ENCODE data around the gene BMPR1A. TPM values are rescaled to one million over a fixed set of nuclear protein-coding genes. Genes with fewer than 3 reads are reported as not detected.

BMPR1A gene
- total and polyA plus RNA-seq, 2 of the 13 experiments (the other 11 are each of a cell fraction or from before 2014, with no cell fraction given): 17.8 to 44.2 TPM

DNA sequence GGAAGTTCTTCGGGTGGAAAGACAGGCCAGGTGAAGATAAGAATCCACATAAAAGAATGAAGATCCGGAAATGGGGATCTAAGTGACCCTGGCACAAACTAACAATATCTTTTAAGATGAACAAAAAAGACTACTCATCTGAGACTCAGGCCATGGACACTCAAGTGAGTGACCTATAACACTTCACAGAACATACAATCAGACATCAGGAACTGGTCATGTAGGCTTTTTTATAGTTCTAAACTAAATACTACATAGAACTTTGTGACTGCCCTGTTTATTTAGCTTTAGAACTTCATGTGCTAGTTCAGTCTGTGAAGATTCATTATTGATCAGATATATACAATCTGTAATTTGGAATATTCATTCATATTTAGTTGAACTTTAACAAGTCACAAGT is 148.2 kb downstream of the BMPR1A start (continued):
- TF ChIP-seq, protein P1, sequence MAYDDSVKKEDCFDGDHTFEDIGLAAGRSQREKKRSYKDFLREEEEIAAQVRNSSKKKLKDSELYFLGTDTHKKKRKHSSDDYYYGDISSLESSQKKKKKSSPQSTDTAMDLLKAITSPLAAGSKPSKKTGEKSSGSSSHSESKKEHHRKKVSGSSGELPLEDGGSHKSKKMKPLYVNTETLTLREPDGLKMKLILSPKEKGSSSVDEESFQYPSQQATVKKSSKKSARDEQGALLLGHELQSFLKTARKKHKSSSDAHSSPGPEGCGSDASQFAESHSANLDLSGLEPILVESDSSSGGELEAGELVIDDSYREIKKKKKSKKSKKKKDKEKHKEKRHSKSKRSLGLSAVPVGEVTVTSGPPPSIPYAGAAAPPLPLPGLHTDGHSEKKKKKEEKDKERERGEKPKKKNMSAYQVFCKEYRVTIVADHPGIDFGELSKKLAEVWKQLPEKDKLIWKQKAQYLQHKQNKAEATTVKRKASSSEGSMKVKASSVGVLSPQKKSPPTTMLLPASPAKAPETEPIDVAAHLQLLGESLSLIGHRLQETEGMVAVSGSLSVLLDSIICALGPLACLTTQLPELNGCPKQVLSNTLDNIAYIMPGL (CRISPR knock-in tag; IDR thresholded peaks at IDR 0.05; ENCODE audit: borderline replicate concordance in 1 of 2, low read depth in 1 of 2): no peak
- TF ChIP-seq HOXA9 (CRISPR knock-in tag; IDR thresholded peaks at IDR 0.05; ENCODE audit: borderline replicate concordance) (no peak), ZNF24 (IDR thresholded peaks at IDR 0.05) (no peak), ZMYM4 (CRISPR knock-in tag; IDR thresholded peaks at IDR 0.05) (no peak), SP1 (IDR thresholded peaks at IDR 0.05) (no peak), SP1 (CRISPR knock-in tag; IDR thresholded peaks at IDR 0.05) (no peak), ZNF546 (CRISPR knock-in tag; conservative IDR thresholded peaks at IDR 0.05) (no peak), MATR3 (CRISPR knock-in tag; IDR thresholded peaks at IDR 0.05) (no peak), ZBTB38 (CRISPR knock-in tag; IDR thresholded peaks at IDR 0.05) (no peak), HNRNPK (IDR thresholded peaks at IDR 0.05; ENCODE audit: low read depth, low read length, poor library complexity, severe bottlenecking) (no peak)

DNA sequence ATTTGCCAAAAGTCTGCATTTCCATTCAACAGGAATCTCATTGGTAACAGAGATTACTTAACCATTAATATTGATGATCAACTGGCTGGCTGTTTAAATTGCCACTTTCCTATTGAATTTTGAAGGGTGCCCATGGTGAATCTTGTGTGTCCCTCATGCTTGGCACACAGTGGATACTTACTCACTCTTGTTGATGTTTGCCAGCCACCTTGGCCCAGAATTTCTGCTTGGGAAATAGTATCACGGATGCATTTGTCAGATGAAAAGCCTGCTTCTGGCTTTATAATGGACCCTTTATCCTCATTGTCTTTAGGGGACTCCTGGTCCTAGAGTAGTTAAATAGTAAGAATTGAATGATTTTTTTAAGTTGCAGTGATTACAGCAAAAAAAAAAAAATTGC is 149.0 kb downstream of the BMPR1A start:
- Histone ChIP-seq H3K9ac (ENCODE audit: insufficient read depth, low read depth, low read length) (no peak overlapping the region), H3K4me2 (ENCODE audit: low read depth, low read length) (no peak overlapping the region), H2AFZ (ENCODE audit: low read length) (no peak overlapping the region), H3K4me1 (ENCODE audit: insufficient read depth, low read length) (no peaks in the 10 kb centered on the region), H3K27ac (ENCODE audit: extremely low read length, insufficient read depth, low read length) (no peak overlapping the region), H3K27me3 (ENCODE audit: control insufficient read depth in 1 of 2, insufficient read depth in 2 of 2, low read length in 2 of 2) (no peaks in the 10 kb centered on the region), H3K4me3 (replicated peaks in 1 of 3; ENCODE audit: insufficient read depth in 1 of 3, low read depth in 2 of 3, low read length in 3 of 3) (no peak overlapping the region), H3K9me3 (ENCODE audit: low read length) (no peaks in the 10 kb centered on the region), H3K79me2 (ENCODE audit: insufficient read depth, low read length) (no peaks in the 10 kb centered on the region), H3K36me3 (replicated peaks in 1 of 2; ENCODE audit: control insufficient read depth in 1 of 2, insufficient read depth in 2 of 2, low read length in 2 of 2) (peaks cover 11 to 53% of the 10 kb centered on the region in 2 experiments), H4K20me1 (ENCODE audit: insufficient read depth, low read length) (no peaks in the 10 kb centered on the region)
- FAIRE-seq (no peak), ATAC-seq (no peak), DNase-seq (ENCODE audit: low spot score) (no peak)
- 94% methylated on average over 1 of the region's 1 CpG for WGBS (ENCODE audit: low lambda C conversion rate)
- intact Hi-C loops (cut with micrococcal nuclease; ENCODE audit: unreplicated experiment) (no loop called here), in situ Hi-C loops (cut with HindIII; ENCODE audit: extremely low pct_ligation_motif_present, low pct_unique_long_range_greater_than_20kb) (no loop called here)
- ChIA-PET CTCF (ENCODE audit: low intra/inter-chr PET ratio, low total read pairs) (no interaction called here), POLR2A (no interaction called here)
- no peak for TF ChIP-seq KAT8 (CRISPR knock-in tag; IDR thresholded peaks at IDR 0.05)
- TF ChIP-seq NRL (CRISPR knock-in tag; IDR thresholded peaks at IDR 0.05; ENCODE audit: borderline replicate concordance): no peak
- no peak for TF ChIP-seq CCDC6 (CRISPR knock-in tag; IDR thresholded peaks at IDR 0.05)
- no peak for TF ChIP-seq NR2C2 (CRISPR knock-in tag; IDR thresholded peaks at IDR 0.05; ENCODE audit: borderline replicate concordance)
- TF ChIP-seq RCOR2 (CRISPR knock-in tag; IDR thresholded peaks at IDR 0.05): no peak
- TF ChIP-seq ZSCAN21 (CRISPR knock-in tag; IDR thresholded peaks at IDR 0.05; ENCODE audit: borderline replicate concordance): no peak
- TF ChIP-seq SRSF1 (optimal IDR thresholded peaks at IDR 0.05; ENCODE audit: low read depth, low read length): no peak
- TF ChIP-seq, protein P2, sequence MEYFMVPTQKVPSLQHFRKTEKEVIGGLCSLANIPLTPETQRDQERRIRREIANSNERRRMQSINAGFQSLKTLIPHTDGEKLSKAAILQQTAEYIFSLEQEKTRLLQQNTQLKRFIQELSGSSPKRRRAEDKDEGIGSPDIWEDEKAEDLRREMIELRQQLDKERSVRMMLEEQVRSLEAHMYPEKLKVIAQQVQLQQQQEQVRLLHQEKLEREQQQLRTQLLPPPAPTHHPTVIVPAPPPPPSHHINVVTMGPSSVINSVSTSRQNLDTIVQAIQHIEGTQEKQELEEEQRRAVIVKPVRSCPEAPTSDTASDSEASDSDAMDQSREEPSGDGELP (IDR thresholded peaks at IDR 0.05; ENCODE audit: borderline replicate concordance, low read depth): no peak
- TF ChIP-seq KMT2A (CRISPR knock-in tag; IDR thresholded peaks at IDR 0.05): no peak
- BruUV-seq (replicated peaks): no TSS peak

Data from HepG2 (cell line).